ENCODE measurements around the gene MAZ. TPM values are rescaled to one million over a fixed set of nuclear protein-coding genes. Genes with fewer than 3 reads are reported as not detected.

The MAZ gene
- total RNA-seq, 1 experiment from 2014 or later: 256 TPM

DNA sequence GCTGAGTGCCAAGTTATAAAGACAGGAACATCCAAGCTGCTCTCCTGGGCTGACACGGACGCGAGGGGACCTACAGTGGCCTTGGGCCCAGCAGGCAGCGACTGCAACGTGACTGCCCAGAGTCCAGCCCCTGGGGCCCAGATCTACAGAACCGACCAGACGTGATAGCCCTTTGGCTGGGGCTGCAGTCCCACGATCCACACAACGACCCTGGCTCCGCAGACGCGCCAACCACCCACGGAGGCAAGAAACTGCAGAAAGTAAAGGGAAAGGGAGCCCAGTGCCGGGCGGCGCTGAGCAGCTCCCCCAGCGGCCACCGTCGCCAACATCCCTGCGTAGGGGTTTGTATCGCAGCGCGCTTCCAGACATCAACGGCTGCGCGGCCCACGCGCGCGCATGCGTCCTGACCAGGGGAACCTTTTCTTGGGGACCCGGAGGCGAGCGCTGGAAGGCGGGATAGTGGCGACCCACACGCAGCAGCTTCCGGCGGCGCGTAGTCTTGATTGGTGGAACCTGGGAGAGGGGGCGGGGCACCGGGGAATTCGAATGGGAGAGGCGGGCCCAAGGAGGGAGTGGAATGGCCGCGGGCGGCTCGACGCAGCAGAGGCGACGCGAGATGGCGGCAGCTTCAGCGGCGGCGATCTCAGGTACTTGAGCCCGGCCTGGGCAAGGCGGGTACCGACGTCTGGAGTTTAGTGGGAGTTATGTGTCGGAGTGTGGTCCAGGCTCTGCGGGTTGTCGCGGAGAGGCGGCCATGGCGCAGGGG is 16.0 kb upstream of the MAZ start, which contains the start of gene KIF22:
Gene KIF22, plus strand, starts transcription at position 569 of the 766 bp plus-strand sequence. Its CDS starts 9 bp downstream, at position 578.
- TSS peak; percentile 99 for BruUV-seq (replicated peaks)
- peak; percentile 96 for DNase-seq (ENCODE audit: low read depth, low spot score)
- Histone ChIP-seq H3K36me3 (ENCODE audit: control insufficient read depth in 1 of 2, insufficient read depth in 2 of 2, low read length in 2 of 2) (peaks cover 0 to 8% of the 10 kb centered on the region in 2 experiments; a peak in 1 of 4 replicates), H4K20me1 (ENCODE audit: insufficient read depth) (no peaks in the 10 kb centered on the region), H3K4me2 (ENCODE audit: low read length) (peak within 1 kb of the TSS; percentile 91), H3K4me3 (replicated peaks in 1 of 2; ENCODE audit: low read depth in 1 of 2, low read length in 2 of 2) (peak within 1 kb of the TSS; percentile 90 to 99), H3K4me1 (ENCODE audit: control insufficient read depth in 1 of 2, insufficient read depth in 2 of 2, low read length in 2 of 2) (peaks cover 13 to 21% of the 10 kb centered on the region in 2 experiments), H3K79me2 (ENCODE audit: insufficient read depth, low read length) (peaks cover 48% of the 10 kb centered on the region), H3K27me3 (ENCODE audit: insufficient read depth, low read length) (no peaks in the 10 kb centered on the region), H3K27ac (ENCODE audit: low read depth, low read length) (peak within 1 kb of the TSS; percentile 80), H3K9ac (ENCODE audit: low read length) (peak within 1 kb of the TSS; percentile 99), H3K9me2 (ENCODE audit: insufficient read depth) (no peaks in the 10 kb centered on the region), H2AFZ (ENCODE audit: low read depth, low read length, poor library complexity, severe bottlenecking) (no peak within 1 kb of the TSS), H3K9me3 (ENCODE audit: control insufficient read depth in 1 of 2, insufficient read depth in 1 of 2, low read depth in 1 of 2, low read length in 2 of 2) (no peaks in the 10 kb centered on the region)
- peak; percentile 95 for ATAC-seq
- ChIA-PET RAD21 (ENCODE audit: low non-redundant PET in 1 of 2, low total read pairs in 2 of 2, uncharacterized antibody in 2 of 2, unreplicated experiment in 2 of 2) (interaction anchor here (1.3 to 1.6 kb wide), 2 partner anchors 14 to 90 kb away, joined by 3 read pairs; no protein-coding TSS in a partner anchor), CTCF (interaction anchor here (0.5 to 1.6 kb wide), 11 partner anchors 10 to 90 kb away, joined by 3 to 14 read pairs (median 4); partner anchors contain the start of gene PAGR1), POLR2A (interaction anchor here (0.8 to 2.1 kb wide), 10 partner anchors 8 to 30 kb away, joined by 3 to 10 read pairs (median 4); partner anchors contain the start of genes MVP and PAGR1)
- intact Hi-C loops (cut with micrococcal nuclease): loop anchor here (2.0 kb wide), 1 partner anchor 14 kb away; no protein-coding TSS in a partner anchor
- TF ChIP-seq FOSL1 (IDR thresholded peaks at IDR 0.05; ENCODE audit: low read depth) (no peak), ZNF274 (IDR thresholded peaks at IDR 0.05; ENCODE audit: low read depth, low read length) (no peak), SIN3A (IDR thresholded peaks at IDR 0.05; ENCODE audit: low read depth) (peak; percentile 89), POLR2A (IDR thresholded peaks at IDR 0.05; ENCODE audit: borderline replicate concordance, extremely low read depth, insufficient read depth, insufficient read length) (peak; percentile 77), SRF (IDR thresholded peaks at IDR 0.05; ENCODE audit: low read depth) (no peak; the same call in 1 of the 2 replicates), EGR1 (IDR thresholded peaks at IDR 0.05; ENCODE audit: low read depth) (peak; percentile 89), YY1 (IDR thresholded peaks at IDR 0.05; ENCODE audit: extremely low read depth, insufficient replicate concordance, low read depth, low read length) (peak; percentile 90), TCF7L2 (IDR thresholded peaks at IDR 0.05; ENCODE audit: borderline replicate concordance, extremely low read depth, insufficient read depth, insufficient read length) (peak; percentile 38), ZFX (IDR thresholded peaks at IDR 0.05) (peak; percentile 83), CBX3 (IDR thresholded peaks at IDR 0.05; ENCODE audit: low read depth) (peak; percentile 23; the same call in 1 of the 2 replicates), EZH2phosphoT487 (IDR thresholded peaks at IDR 0.05; ENCODE audit: borderline replicate concordance) (no peak), EZH2 (IDR thresholded peaks at IDR 0.05) (no peak), RAD21 (IDR thresholded peaks at IDR 0.05; ENCODE audit: low read depth) (0 out of 2 replicates have a peak, but pooled peaks have one; percentile 14), JUND (IDR thresholded peaks at IDR 0.05) (no peak), POLR2AphosphoS5 (IDR thresholded peaks at IDR 0.05; ENCODE audit: low read depth, low read length) (peak; percentile 80), ELF1 (IDR thresholded peaks at IDR 0.05; ENCODE audit: borderline replicate concordance, low read depth) (no peak)
- TF ChIP-seq, protein P1, sequence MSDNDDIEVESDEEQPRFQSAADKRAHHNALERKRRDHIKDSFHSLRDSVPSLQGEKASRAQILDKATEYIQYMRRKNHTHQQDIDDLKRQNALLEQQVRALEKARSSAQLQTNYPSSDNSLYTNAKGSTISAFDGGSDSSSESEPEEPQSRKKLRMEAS (IDR thresholded peaks at IDR 0.05): peak; percentile 88
- TF ChIP-seq, protein P2, sequence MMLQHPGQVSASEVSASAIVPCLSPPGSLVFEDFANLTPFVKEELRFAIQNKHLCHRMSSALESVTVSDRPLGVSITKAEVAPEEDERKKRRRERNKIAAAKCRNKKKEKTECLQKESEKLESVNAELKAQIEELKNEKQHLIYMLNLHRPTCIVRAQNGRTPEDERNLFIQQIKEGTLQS (IDR thresholded peaks at IDR 0.05): no peak
- TF ChIP-seq, protein P3, sequence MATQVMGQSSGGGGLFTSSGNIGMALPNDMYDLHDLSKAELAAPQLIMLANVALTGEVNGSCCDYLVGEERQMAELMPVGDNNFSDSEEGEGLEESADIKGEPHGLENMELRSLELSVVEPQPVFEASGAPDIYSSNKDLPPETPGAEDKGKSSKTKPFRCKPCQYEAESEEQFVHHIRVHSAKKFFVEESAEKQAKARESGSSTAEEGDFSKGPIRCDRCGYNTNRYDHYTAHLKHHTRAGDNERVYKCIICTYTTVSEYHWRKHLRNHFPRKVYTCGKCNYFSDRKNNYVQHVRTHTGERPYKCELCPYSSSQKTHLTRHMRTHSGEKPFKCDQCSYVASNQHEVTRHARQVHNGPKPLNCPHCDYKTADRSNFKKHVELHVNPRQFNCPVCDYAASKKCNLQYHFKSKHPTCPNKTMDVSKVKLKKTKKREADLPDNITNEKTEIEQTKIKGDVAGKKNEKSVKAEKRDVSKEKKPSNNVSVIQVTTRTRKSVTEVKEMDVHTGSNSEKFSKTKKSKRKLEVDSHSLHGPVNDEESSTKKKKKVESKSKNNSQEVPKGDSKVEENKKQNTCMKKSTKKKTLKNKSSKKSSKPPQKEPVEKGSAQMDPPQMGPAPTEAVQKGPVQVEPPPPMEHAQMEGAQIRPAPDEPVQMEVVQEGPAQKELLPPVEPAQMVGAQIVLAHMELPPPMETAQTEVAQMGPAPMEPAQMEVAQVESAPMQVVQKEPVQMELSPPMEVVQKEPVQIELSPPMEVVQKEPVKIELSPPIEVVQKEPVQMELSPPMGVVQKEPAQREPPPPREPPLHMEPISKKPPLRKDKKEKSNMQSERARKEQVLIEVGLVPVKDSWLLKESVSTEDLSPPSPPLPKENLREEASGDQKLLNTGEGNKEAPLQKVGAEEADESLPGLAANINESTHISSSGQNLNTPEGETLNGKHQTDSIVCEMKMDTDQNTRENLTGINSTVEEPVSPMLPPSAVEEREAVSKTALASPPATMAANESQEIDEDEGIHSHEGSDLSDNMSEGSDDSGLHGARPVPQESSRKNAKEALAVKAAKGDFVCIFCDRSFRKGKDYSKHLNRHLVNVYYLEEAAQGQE (IDR thresholded peaks at IDR 0.05; ENCODE audit: low read depth): no peak
- TF ChIP-seq, protein P4, sequence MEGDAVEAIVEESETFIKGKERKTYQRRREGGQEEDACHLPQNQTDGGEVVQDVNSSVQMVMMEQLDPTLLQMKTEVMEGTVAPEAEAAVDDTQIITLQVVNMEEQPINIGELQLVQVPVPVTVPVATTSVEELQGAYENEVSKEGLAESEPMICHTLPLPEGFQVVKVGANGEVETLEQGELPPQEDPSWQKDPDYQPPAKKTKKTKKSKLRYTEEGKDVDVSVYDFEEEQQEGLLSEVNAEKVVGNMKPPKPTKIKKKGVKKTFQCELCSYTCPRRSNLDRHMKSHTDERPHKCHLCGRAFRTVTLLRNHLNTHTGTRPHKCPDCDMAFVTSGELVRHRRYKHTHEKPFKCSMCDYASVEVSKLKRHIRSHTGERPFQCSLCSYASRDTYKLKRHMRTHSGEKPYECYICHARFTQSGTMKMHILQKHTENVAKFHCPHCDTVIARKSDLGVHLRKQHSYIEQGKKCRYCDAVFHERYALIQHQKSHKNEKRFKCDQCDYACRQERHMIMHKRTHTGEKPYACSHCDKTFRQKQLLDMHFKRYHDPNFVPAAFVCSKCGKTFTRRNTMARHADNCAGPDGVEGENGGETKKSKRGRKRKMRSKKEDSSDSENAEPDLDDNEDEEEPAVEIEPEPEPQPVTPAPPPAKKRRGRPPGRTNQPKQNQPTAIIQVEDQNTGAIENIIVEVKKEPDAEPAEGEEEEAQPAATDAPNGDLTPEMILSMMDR (IDR thresholded peaks at IDR 0.05 in 2 of 3, conservative IDR thresholded peaks at IDR 0.05 in 1 of 3; ENCODE audit: borderline replicate concordance in 1 of 3, insufficient read depth in 1 of 3, low read depth in 2 of 3, low read length in 2 of 3): peak; percentile 13 to 66 (median 62); a peak in 5 of 6 replicates
